GM13976 (cell line): ENCODE measurements around the gene EXD2.
"Not testable (repeated sequence)": the region's sequence is repeated elsewhere in the genome, so short reads cannot be mapped to it uniquely, and the experiment has no call there.

Source experiments
- DNase-seq: peaks from one replicate; pipeline ENCODE4 v3.0.0; 2012; ENCODE audit warnings: low spot score
- in situ Hi-C: fragments of 300-500 bp; cut with MboI; formaldehyde crosslinking; loops from one replicate; pipeline ENCODE4 v1.12.0; 2022; ENCODE audit warnings: low sequenced_read_pairs, mixed read lengths, inconsistent platforms; ENCODE audit not compliant: unreplicated experiment
- TF ChIP-seq, protein P1 (sequence below): IDR thresholded peaks from 2 replicates; pipeline ENCODE4 v1.5.1; 2012; ENCODE audit warnings: borderline replicate concordance, mild to moderate bottlenecking; ENCODE audit not compliant: insufficient read depth; ENCODE audit errors: extremely low read depth, missing control alignments, control extremely low read depth

EXD2 gene

DNA sequence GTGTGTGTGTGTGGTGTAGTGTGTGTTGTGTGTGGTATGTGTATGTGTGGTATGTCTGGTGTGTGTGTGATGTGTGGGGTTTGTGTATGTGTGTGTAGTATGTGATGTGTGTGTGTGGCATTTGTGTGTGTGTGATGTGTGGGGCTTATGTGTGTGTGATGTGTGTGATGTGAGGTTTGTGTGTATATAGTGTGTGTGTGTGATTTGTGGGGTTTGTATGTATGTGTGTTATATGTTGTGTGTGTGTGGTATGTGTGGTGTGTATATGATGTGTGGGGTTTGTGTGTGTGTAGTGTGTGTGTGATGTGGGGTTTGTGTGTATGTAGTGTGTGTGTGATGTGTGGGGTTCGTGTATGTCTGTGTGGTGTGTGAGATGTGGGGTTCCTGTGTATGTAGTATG lies 78.1 kb downstream of the EXD2 start:
- TF ChIP-seq, protein P1, sequence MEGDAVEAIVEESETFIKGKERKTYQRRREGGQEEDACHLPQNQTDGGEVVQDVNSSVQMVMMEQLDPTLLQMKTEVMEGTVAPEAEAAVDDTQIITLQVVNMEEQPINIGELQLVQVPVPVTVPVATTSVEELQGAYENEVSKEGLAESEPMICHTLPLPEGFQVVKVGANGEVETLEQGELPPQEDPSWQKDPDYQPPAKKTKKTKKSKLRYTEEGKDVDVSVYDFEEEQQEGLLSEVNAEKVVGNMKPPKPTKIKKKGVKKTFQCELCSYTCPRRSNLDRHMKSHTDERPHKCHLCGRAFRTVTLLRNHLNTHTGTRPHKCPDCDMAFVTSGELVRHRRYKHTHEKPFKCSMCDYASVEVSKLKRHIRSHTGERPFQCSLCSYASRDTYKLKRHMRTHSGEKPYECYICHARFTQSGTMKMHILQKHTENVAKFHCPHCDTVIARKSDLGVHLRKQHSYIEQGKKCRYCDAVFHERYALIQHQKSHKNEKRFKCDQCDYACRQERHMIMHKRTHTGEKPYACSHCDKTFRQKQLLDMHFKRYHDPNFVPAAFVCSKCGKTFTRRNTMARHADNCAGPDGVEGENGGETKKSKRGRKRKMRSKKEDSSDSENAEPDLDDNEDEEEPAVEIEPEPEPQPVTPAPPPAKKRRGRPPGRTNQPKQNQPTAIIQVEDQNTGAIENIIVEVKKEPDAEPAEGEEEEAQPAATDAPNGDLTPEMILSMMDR: no peak
- no peak for DNase-seq
- in situ Hi-C loops: no loop called here

DNA sequence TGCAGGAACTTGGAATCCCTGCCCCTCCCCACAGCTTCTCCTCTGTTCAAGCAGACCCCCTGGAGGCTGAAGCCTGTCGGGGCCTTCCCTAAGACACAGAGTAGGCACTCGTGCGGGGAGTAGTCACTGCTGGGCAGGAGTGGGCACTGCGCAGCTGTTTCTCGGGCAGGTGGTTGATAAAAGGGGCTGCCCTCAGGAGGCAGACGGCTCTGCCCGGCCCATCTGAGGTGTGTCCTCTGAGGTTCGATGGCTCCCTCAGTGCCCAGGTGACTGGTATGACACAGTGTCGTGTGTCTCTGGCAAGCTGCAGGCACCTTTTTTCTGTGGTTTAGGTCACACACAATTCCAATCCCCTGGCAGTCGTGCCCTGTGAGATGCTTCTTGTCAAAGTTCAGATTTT lies 78.8 kb downstream of the EXD2 start:
- no peak for DNase-seq
- in situ Hi-C loops: no loop called here
- TF ChIP-seq, protein P1: no peak

DNA sequence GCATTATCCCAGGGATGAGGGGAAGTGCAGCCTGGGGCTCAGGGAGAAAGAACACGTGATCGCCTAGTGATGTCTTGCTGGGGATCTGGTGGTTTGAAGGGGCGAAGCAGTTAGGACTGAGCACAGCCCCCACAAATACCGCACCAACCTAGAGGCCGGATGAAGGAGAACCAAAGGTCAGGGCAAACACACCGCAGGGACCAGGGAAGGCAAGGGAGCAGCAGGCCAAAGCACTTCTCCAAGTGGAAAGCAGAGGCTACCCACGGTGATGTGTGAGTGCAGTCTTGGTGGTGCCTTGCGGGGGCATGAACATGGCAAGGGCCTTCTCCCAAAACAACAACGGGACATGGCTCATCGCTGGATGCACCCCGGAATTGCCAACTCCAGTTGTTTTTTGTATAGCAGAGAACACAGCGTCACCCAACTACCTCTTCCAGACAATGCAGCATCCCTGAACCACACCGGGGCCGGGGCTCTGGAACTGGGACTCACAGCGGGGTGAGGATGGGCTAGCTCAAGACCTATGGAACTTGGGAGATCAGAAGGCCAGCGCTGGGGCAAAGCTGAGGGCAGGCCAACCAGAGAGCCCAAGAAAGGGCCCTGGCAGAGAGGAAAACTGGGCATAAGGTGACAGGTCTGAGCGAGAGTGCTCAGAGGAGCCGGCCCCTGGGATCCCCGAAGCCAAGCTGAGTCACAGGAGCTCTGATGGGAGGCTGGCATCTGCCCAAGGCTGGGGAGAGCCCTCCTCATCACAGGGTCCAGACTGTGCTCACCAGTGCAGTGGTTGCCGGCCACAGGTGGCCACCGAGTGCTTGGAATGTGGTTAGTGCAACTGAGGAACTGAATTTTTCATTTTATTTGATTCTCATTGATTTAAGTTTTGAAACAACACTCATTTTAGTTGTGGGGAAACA lies 79.8 kb downstream of the EXD2 start:
- in situ Hi-C loops: no loop called here
- no peak for DNase-seq
- TF ChIP-seq, protein P1: no peak

DNA sequence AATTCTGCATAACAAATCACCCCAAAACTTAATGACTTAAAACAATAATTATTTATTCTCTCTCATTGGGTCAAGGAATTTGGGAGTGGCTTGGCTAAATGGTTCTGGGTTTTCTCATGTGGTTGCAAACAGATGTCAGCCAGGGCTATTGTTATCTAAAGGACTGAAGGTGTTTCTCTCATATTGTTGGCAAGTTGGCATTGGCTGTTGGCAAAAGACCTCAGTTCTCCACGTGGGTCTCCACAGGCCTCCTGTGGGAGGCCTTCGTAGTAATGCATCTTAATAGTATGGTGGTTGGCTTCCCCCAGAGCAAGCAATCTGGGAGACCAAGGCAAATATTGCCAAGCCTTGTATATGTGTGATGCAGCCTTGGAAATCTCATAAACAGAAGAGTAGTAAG lies 83.0 kb downstream of the EXD2 start:
- no peak for DNase-seq
- TF ChIP-seq, protein P1: no peak
- in situ Hi-C loops: no loop called here

DNA sequence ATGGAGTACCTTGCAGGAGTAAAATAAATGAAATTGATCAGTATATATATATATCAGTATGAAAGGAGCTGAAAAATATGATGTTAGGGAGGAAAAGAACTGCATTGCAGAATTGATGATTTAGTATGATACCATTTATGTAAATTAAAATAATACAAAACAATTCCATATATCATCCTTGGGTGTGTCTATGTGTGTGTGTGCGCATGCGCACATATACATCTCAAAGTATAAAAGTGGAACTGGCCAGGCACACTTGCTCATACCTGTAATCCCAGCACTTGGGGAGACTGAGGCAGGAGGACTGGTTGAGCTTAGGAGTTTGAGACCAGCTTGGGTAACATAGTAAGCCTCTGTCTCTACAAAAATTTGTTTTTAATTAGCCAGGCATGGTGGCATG lies 84.0 kb downstream of the EXD2 start:
- no peak for DNase-seq
- TF ChIP-seq, protein P1: no peak
- in situ Hi-C loops: no loop called here

DNA sequence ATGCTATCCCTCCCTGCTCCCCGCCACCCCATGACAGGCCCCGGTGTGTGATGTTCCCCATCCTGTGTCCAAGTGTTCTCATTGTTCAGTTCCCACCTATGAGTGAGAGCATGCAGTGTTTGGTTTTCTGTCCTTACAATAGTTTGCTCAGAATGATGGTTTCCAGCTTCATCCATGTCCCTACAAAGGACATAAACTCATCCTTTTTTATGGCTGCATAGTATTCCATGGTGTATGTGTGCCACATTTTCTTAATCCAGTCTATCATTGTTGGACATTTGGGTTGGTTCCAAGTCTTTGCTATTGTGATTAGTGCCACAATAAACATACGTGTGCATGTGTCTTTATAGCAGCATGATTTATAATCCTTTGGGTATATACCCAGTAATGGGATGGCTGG lies 86.1 kb downstream of the EXD2 start:
- in situ Hi-C loops, DNase-seq: not testable (repeated sequence)

DNA sequence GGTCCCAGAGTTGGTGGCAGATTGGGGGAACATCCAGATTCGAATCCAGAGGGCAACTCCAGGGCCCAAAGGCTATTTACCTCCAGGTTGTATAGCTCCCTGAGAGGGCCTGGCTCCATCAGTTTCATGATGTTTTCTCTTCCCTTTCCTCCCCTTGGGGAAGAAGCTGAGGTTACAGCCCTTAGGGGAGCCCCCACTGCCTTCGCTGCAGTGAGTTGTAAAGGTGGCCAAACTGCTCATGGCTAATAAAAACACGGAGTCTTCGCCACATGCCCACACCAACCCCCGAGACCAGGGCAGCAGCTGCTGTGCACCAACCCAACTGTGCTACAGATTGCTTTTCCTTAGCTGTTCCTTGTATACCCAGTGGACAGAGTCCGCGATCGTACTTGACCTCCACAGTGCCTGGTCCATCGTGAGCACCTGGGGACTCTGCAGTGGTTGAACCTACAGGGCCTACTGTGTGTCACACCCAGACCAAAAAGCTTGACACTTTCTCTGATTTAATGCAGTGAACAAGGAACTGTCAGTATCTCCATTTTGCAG lies 89.5 kb downstream of the EXD2 start:
- DNase-seq: no peak
- in situ Hi-C loops: no loop called here
- TF ChIP-seq, protein P1: no peak
